AG04449 (cell line): ENCODE measurements around the gene SCTR.

ENCODE experiments used
- CTCF ChIA-PET: fragments of 350-600 bp; formaldehyde crosslinking; extraction: SDS; loops from one replicate; lab custom pipeline; 2021; ENCODE audit warnings: antibody characterized with exemption; lab: Yijun Ruan, JAX
- POLR2A ChIA-PET: fragments of 400-600, 350-600 bp; formaldehyde crosslinking; extraction: SDS; loops from one replicate; lab custom pipeline; 2020; ENCODE audit warnings: antibody characterized with exemption, inconsistent platforms; lab: Yijun Ruan, JAX
- DNase-seq: peaks from one replicate; pipeline ENCODE4 v3.0.0-alpha.2; 2010; ENCODE audit warnings: low read depth, low spot score
- H3K4me3 ChIP-seq: 2 replicates; pipeline ENCODE4 v1.5.1; 2011; ENCODE audit warnings: low read depth, mild to moderate bottlenecking, control low read depth, low read length
- TF ChIP-seq, protein P1 (sequence below): IDR thresholded peaks from one replicate; pipeline ENCODE4 v1.5.1; 2011; ENCODE audit warnings: mild to moderate bottlenecking, moderate library complexity, low read length, control low read depth, inconsistent platforms; ENCODE audit not compliant: insufficient read depth; ENCODE audit errors: missing control alignments

The SCTR gene

DNA sequence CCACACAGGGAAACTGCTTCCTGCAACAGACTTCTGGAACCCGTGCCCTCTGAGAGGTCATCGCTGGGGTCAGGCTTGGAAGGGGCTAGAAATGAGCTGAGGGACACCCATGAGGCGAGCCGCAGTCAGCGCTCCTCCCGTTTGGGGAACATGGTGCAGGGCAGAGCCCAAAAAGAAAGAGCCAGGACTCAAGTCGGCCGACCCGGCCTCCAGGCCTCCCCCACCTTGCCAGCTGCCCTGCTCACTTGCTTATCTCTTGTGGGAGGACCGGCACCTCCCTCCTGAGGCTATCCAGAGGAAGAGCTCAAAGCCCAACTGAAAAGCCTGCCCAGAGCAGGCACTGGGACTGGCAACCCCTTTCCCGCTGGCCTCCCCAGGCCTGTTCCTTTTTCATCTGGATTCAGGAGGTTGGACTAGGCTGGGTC is 43.6 kb downstream of the SCTR start:
- TF ChIP-seq, protein P1, sequence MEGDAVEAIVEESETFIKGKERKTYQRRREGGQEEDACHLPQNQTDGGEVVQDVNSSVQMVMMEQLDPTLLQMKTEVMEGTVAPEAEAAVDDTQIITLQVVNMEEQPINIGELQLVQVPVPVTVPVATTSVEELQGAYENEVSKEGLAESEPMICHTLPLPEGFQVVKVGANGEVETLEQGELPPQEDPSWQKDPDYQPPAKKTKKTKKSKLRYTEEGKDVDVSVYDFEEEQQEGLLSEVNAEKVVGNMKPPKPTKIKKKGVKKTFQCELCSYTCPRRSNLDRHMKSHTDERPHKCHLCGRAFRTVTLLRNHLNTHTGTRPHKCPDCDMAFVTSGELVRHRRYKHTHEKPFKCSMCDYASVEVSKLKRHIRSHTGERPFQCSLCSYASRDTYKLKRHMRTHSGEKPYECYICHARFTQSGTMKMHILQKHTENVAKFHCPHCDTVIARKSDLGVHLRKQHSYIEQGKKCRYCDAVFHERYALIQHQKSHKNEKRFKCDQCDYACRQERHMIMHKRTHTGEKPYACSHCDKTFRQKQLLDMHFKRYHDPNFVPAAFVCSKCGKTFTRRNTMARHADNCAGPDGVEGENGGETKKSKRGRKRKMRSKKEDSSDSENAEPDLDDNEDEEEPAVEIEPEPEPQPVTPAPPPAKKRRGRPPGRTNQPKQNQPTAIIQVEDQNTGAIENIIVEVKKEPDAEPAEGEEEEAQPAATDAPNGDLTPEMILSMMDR = no peak
- H3K4me3 ChIP-seq = no peak overlapping the region
- ChIA-PET CTCF (interaction anchor here (0.8 to 8.5 kb wide), 4 partner anchors 11 to 73 kb away, joined by 3 to 161 read pairs (median 4); no protein-coding TSS in a partner anchor), POLR2A (no interaction called here)
- DNase-seq = no peak

DNA sequence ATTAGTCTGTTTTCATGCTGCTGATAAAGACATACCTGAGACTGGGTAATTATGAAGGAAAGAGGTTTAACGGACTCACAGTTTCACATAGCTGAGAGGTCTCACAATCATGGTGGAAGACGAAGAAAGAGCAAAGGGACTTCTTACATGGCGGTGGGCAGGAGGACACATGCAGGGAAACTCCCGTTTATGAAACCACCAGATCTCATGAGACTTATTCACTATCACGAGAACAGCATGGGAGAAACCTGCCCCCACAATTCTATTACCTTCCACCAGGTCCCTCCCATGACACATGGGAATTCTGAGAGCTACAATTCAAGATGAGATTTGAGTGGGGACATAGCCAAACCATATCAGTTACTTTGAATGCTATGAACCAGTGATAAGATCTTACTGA is 44.1 kb downstream of the SCTR start:
- TF ChIP-seq, protein P1 = no peak
- no peak for DNase-seq
- no peak overlapping the region for H3K4me3 ChIP-seq
- ChIA-PET CTCF (interaction anchor here (1.0 to 8.5 kb wide), 3 partner anchors 16 to 599 kb away, joined by 3 to 161 read pairs (median 30); no protein-coding TSS in a partner anchor), POLR2A (no interaction called here)

DNA sequence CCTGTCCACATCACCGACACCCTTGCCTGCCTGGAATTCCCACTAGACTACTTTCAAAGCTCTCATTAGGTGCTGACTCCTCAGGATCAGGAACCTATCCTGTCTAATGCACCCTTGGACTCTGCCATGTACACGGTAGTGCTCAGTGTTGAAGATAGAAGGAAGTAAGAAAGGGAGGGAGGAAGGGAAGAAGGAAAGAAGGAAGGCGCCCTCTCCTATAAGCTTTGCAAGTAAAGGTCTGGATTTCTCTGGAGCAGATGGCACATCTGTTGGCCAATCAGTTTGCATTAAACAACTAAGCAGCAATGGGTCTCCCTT is 45.3 kb downstream of the SCTR start:
- no peak overlapping the region for H3K4me3 ChIP-seq
- no peak for DNase-seq
- ChIA-PET CTCF (interaction anchor here (1.3 to 8.5 kb wide), 5 partner anchors 11 to 598 kb away, joined by 3 to 161 read pairs (median 4); no protein-coding TSS in a partner anchor), POLR2A (no interaction called here)
- TF ChIP-seq, protein P1 = no peak

DNA sequence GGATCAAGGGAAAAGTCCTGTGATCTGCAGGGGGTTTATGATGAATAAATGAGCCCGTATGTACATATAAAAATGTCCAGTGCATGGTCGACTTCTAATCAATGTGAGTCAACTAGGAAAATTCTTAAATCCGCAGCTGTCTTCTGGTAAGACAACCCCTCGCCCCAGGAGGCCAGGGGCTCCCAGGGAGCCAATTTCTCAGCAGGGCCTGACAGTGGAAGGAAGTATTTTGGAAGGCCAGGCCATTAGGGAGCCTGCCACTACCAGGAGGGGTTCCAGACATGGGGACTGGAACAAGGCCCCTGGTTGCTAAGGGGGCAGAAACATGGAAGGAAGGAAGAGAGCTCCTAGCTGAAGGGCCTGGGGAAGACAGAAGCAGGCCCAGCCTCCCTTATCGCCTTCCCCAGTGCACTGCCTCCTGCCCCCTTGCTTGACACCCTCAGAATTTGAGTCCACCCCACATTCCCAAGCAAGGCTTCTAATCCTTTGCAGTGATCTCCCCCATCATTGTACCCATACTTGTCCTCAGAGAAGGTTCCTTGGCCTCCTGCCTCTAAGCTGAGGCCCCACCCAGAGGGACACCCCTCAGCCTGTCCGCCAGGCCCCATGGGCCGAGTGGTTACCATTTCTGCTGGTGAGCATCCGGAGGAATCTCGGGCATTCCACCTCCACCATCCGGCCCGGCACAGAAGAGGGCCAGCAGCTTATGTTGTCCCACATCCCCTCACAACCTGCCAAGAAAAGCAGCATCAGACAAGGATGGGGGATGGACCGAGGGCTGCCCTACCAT is 45.9 kb downstream of the SCTR start:
- TF ChIP-seq, protein P1 = no peak
- no peak for DNase-seq
- CTCF ChIA-PET = interaction anchor here (1.3 to 8.5 kb wide), 6 partner anchors 7 to 597 kb away, joined by 3 to 161 read pairs (median 17); no protein-coding TSS in a partner anchor
- POLR2A ChIA-PET = interaction anchor here (0.7 kb wide), 1 partner anchor 105 kb away, joined by 3 read pairs; no protein-coding TSS in a partner anchor
- no peak overlapping the region for H3K4me3 ChIP-seq

DNA sequence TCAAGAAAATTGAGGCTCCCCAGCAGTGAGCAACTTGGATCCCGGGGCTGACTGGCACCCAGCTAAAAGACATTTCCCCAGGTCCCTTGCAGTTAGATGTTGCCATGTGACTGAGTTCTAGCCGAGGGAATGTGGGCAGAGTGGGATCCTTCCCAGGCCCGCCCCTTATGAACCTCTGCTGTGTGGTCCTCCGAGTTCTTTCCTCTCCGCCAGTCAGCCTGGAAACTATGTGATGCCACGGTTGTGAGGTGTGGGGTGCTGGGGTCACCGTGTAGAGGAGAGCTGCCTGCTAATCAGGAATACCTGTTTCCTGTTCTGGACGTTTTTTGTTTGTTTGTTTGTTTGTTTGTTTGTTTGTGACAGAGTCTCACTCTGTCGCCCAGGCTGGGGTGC is 47.2 kb downstream of the SCTR start:
- no peak overlapping the region for H3K4me3 ChIP-seq
- POLR2A ChIA-PET = no interaction called here
- CTCF ChIA-PET = interaction anchor here (0.9 to 8.5 kb wide), 18 partner anchors 9 to 596 kb away, joined by 3 to 161 read pairs (median 6); no protein-coding TSS in a partner anchor
- DNase-seq = no peak
- TF ChIP-seq, protein P1 = no peak
